Endothelial cell of umbilical vein (primary cell): Measurements from ENCODE around the gene UBE3B. TPM values are rescaled to one million over a fixed set of nuclear protein-coding genes. Genes with fewer than 3 reads are reported as not detected.

ENCODE experiments used
- BruUV-seq: library from RNA; stranded (reverse); fragments of 400-500 nt; replicated peaks from 2 replicates; lab custom pipeline; 2021; lab: Mats Ljungman, UMichigan
- CTCF ChIA-PET: fragments of 300-600, 350-600 bp; sonication (Branson Sonifier 250); formaldehyde crosslinking; loops from one replicate; lab custom pipeline; 2021; ENCODE audit warnings: antibody characterized with exemption, inconsistent platforms; lab: Charles Lee
- POLR2A ChIA-PET: fragments of 300-600, 350-600 bp; sonication (Branson Sonifier 250); formaldehyde crosslinking; loops from one replicate; lab custom pipeline; 2021; ENCODE audit warnings: antibody characterized with exemption, inconsistent platforms; lab: Charles Lee
- DNase-seq: peaks from one replicate; pipeline ENCODE4 v3.0.0-alpha.2; 2011; ENCODE audit warnings: low read depth, low spot score
- FAIRE-seq: peaks from 2 replicates; lab custom pipeline; 2011; peaks lifted over from hg19 to GRCh38; lab: Jason Lieb, UNC
- H2AFZ ChIP-seq: 2 replicates; pipeline ENCODE4 v1.6.0; 2012; ENCODE audit warnings: low read depth, low read length, control low read depth, inconsistent platforms
- H3K27ac ChIP-seq: 2 replicates; pipeline ENCODE4 v1.5.1; 2011; ENCODE audit warnings: low read depth, mild to moderate bottlenecking, control low read depth, low read length, moderate library complexity; ENCODE audit not compliant: insufficient read depth
- H3K27me3 ChIP-seq, 2 experiments: 2 replicates each; pipeline versions ENCODE4 v1.6.0 to v1.6.1; 2011; ENCODE audit warnings: low read length in 2 of 2, mixed read lengths in 1 of 2; ENCODE audit not compliant: control insufficient read depth in 2 of 2, insufficient read depth in 2 of 2
- H3K36me3 ChIP-seq, 2 experiments: 2 replicates in 1 of 2; 3 replicates in 1 of 2; pipeline ENCODE4 v1.5.1; 2011; ENCODE audit warnings: low read length in 2 of 2, mild to moderate bottlenecking in 1 of 2, moderate library complexity in 1 of 2; ENCODE audit not compliant: control insufficient read depth in 2 of 2, insufficient read depth in 2 of 2; ENCODE audit errors: extremely low read depth in 1 of 2
- H3K4me1 ChIP-seq: 3 replicates; pipeline ENCODE4 v1.5.1; 2011; ENCODE audit warnings: mild to moderate bottlenecking, low read length; ENCODE audit not compliant: control insufficient read depth, insufficient read depth; ENCODE audit errors: extremely low read depth
- H3K4me2 ChIP-seq: 2 replicates; pipeline ENCODE4 v1.6.1; 2011; ENCODE audit warnings: low read length, control low read depth, mixed read lengths; ENCODE audit not compliant: insufficient read depth
- H3K4me3 ChIP-seq, 3 experiments: fragments of 200-600 bp in 1 of 3; sonication (generic), shearing (Covaris generic) in 1 of 3; replicated peaks in 1 of 3; 2 replicates each; pipeline ENCODE4 v1.5.1; 2011 to 2016; ENCODE audit warnings: control low read depth in 3 of 3, low read length in 3 of 3, mild to moderate bottlenecking in 2 of 3, inconsistent platforms in 1 of 3, low read depth in 1 of 3, moderate library complexity in 1 of 3; ENCODE audit not compliant: insufficient read depth in 1 of 3
- H3K79me2 ChIP-seq: 2 replicates; pipeline ENCODE4 v1.6.0; 2012; ENCODE audit warnings: low read length, inconsistent platforms; ENCODE audit not compliant: control insufficient read depth, insufficient read depth
- H3K9ac ChIP-seq: replicated peaks from 2 replicates; pipeline ENCODE3; 2011; ENCODE audit warnings: low read length, control low read depth; ENCODE audit not compliant: insufficient read depth; ENCODE audit errors: extremely low read depth
- H3K9me1 ChIP-seq: replicated peaks from 3 replicates; pipeline ENCODE4 v1.6.0; 2011; ENCODE audit warnings: mild to moderate bottlenecking, low read length; ENCODE audit not compliant: control insufficient read depth, insufficient read depth; ENCODE audit errors: extremely low read depth
- H3K9me3 ChIP-seq: replicated peaks from 2 replicates; pipeline ENCODE4 v1.5.1; 2012; ENCODE audit warnings: low read length, inconsistent platforms; ENCODE audit not compliant: control insufficient read depth, insufficient read depth
- H4K20me1 ChIP-seq: replicated peaks from 2 replicates; pipeline ENCODE3; 2011; ENCODE audit warnings: mild to moderate bottlenecking, low read length; ENCODE audit not compliant: control insufficient read depth, insufficient read depth; ENCODE audit errors: extremely low read depth
- EZH2 ChIP-seq: IDR thresholded peaks from 2 replicates; pipeline ENCODE4 v1.6.1; 2012; ENCODE audit warnings: borderline replicate concordance, low read depth, mild to moderate bottlenecking, moderate library complexity, low read length, inconsistent platforms; ENCODE audit not compliant: severe bottlenecking
- FOS ChIP-seq: IDR thresholded peaks from 2 replicates; pipeline ENCODE4 v1.6.1; 2011; ENCODE audit warnings: mild to moderate bottlenecking, low read length, moderate library complexity, borderline replicate concordance; ENCODE audit not compliant: insufficient read depth
- GATA2 ChIP-seq: IDR thresholded peaks from 2 replicates; pipeline ENCODE4 v1.7.0; 2011; ENCODE audit warnings: low read depth, mild to moderate bottlenecking, moderate library complexity, mixed read lengths, low read length; ENCODE audit not compliant: insufficient read length, insufficient read depth
- JUN ChIP-seq: IDR thresholded peaks from 2 replicates; pipeline ENCODE4 v1.6.1; 2011; ENCODE audit warnings: borderline replicate concordance, low read depth; ENCODE audit not compliant: insufficient read length, insufficient read depth
- MYC ChIP-seq: IDR thresholded peaks from one replicate; pipeline ENCODE4 v1.6.1; 2011; ENCODE audit warnings: mild to moderate bottlenecking, low read depth, low read length
- POLR2A ChIP-seq: IDR thresholded peaks from 2 replicates; pipeline ENCODE4 v1.6.1; 2012; ENCODE audit warnings: low read depth, mild to moderate bottlenecking, control low read depth, low read length
- POLR2AphosphoS5 ChIP-seq: IDR thresholded peaks from 2 replicates; pipeline ENCODE4 v1.6.1; 2012; ENCODE audit warnings: low read depth, mild to moderate bottlenecking, control low read depth, low read length, moderate library complexity; ENCODE audit not compliant: insufficient read depth
- dilution Hi-C: fragments of 300-500 bp; cut with MboI; formaldehyde crosslinking; loops from one replicate; pipeline ENCODE4 v1.15.0; 2019; ENCODE audit warnings: low sequenced_read_pairs; ENCODE audit not compliant: extremely low pct_ligation_motif_present
- intact Hi-C: fragments of 100-400 bp; cut with micrococcal nuclease; formaldehyde crosslinking; loops from one replicate; pipeline ENCODE4 v1.10.0; 2022
- polyA plus RNA-seq, 4 experiments: library from polyadenylated mRNA; depleted of rRNA in 3 of 4; stranded (reverse) in 3 of 4; unstranded in 1 of 4; fragments of >200 nt; gene quantifications; 2 replicates each; pipeline versions ENCODE4 v1.2.1 to v1.2.3, GENCODE V29; 2011 to 2012; ENCODE audit warnings: missing spikeins in 1 of 4
- total RNA-seq: library from RNA; stranded (reverse); gene quantifications from 2 replicates; pipeline ENCODE4 v1.2.3, GENCODE V29; 2021
- TF ChIP-seq, protein P1 (sequence below), 2 donors: IDR thresholded peaks; 1 replicate in 1 of 2; 2 replicates in 1 of 2; pipeline ENCODE4 v1.5.1; 2011; ENCODE audit warnings: low read length in 2 of 2, mild to moderate bottlenecking in 2 of 2, moderate library complexity in 2 of 2, control low read depth in 1 of 2, inconsistent platforms in 1 of 2, low read depth in 1 of 2; ENCODE audit not compliant: insufficient read depth in 1 of 2; ENCODE audit errors: extremely low read depth in 1 of 2
- TF ChIP-seq, protein P2 (sequence below): IDR thresholded peaks from 2 replicates; pipeline ENCODE4 v1.6.1; 2011; ENCODE audit not compliant: insufficient read depth, insufficient read length

The UBE3B gene
- total and polyA plus RNA-seq, 2 donors (not counting 3 experiments of a cell fraction or from before 2014, with no cell fraction given) = 24.9 to 40.8 TPM

- no peaks in the 10 kb centered on the region for H3K9me1 ChIP-seq
- BruUV-seq = no TSS peak
- H2AFZ ChIP-seq = no peak overlapping the region
- ChIA-PET POLR2A (no interaction called here), CTCF (interaction anchor here (1.6 kb wide), 1 partner anchor 261 kb away, joined by 3 read pairs; no protein-coding TSS in a partner anchor)
- FAIRE-seq (no peak), DNase-seq (no peak)
- no peak overlapping the region for H3K4me2 ChIP-seq
- no peaks in the 10 kb centered on the region for H3K9me3 ChIP-seq
- intact Hi-C loops = no loop called here
- H3K4me1 ChIP-seq = peaks cover 6% of the 10 kb centered on the region
- H4K20me1 ChIP-seq = no peaks in the 10 kb centered on the region
- no peak overlapping the region for H3K27ac ChIP-seq
- no peak overlapping the region for H3K9ac ChIP-seq
- dilution Hi-C loops = no loop called here
- H3K27me3 ChIP-seq = no peaks in the 10 kb centered on the region
- peaks cover 12 to 34% of the 10 kb centered on the region in 2 experiments for H3K36me3 ChIP-seq
- TF ChIP-seq GATA2 (no peak), MYC (no peak), FOS (no peak), JUN (no peak), POLR2A (no peak), EZH2 (no peak), POLR2AphosphoS5 (no peak)
- TF ChIP-seq, protein P1, sequence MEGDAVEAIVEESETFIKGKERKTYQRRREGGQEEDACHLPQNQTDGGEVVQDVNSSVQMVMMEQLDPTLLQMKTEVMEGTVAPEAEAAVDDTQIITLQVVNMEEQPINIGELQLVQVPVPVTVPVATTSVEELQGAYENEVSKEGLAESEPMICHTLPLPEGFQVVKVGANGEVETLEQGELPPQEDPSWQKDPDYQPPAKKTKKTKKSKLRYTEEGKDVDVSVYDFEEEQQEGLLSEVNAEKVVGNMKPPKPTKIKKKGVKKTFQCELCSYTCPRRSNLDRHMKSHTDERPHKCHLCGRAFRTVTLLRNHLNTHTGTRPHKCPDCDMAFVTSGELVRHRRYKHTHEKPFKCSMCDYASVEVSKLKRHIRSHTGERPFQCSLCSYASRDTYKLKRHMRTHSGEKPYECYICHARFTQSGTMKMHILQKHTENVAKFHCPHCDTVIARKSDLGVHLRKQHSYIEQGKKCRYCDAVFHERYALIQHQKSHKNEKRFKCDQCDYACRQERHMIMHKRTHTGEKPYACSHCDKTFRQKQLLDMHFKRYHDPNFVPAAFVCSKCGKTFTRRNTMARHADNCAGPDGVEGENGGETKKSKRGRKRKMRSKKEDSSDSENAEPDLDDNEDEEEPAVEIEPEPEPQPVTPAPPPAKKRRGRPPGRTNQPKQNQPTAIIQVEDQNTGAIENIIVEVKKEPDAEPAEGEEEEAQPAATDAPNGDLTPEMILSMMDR (IDR thresholded peaks at IDR 0.05; ENCODE audit: extremely low read depth in 1 of 2, insufficient read depth in 1 of 2, low read depth in 1 of 2, low read length in 2 of 2) = no peak
- TF ChIP-seq, protein P2, sequence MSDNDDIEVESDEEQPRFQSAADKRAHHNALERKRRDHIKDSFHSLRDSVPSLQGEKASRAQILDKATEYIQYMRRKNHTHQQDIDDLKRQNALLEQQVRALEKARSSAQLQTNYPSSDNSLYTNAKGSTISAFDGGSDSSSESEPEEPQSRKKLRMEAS = no peak
- no peaks in the 10 kb centered on the region for H3K79me2 ChIP-seq
- no peak overlapping the region for H3K4me3 ChIP-seq
Observed at GRCh38 chr12:109513977-109514376, 36.5 kb downstream of the UBE3B start.
